Gastrocnemius medialis (tissue), 4 donors: Measurements from ENCODE around the gene ARMH2. TPM values are rescaled to one million over a fixed set of nuclear protein-coding genes. Genes with fewer than 3 reads are reported as not detected.
"Not testable (repeated sequence)": the region's sequence is repeated elsewhere in the genome, so short reads cannot be mapped to it uniquely, and the experiment has no call there.

Experiments
- ATAC-seq, 2 donors: fragments of 150-250 bp; one replicate each; pipeline ENCODE4 v1.9.1; 2016
- DNase-seq, 2 donors: peaks; one replicate each; pipeline ENCODE4 v3.0.0-alpha.2; 2019
- H3K27ac ChIP-seq, 4 donors: fragments of 200-600 bp; sonication (generic); 1 replicate in 1 of 4; 2 replicates in 3 of 4; pipeline ENCODE4 v1.5.1; 2016 to 2018; ENCODE audit warnings: mild to moderate bottlenecking in 2 of 4, moderate library complexity in 1 of 4
- H3K27me3 ChIP-seq, 3 donors: fragments of 200-600 bp; sonication (generic) in 2 of 3; 1 replicate in 1 of 3; 2 replicates in 2 of 3; pipeline versions ENCODE4 v1.5.1 to v1.6.0; 2016 to 2019; ENCODE audit warnings: mild to moderate bottlenecking in 1 of 3, moderate library complexity in 1 of 3
- H3K36me3 ChIP-seq, 2 donors: fragments of 200-600 bp; sonication (generic) in 1 of 2; one replicate each; pipeline ENCODE4 v1.5.1; 2017 to 2018
- H3K4me1 ChIP-seq, 2 donors: fragments of 200-600 bp; sonication (generic) in 1 of 2; one replicate each; pipeline ENCODE4 v1.5.1; 2016 to 2017; ENCODE audit warnings: mild to moderate bottlenecking in 2 of 2
- H3K4me3 ChIP-seq, 4 donors: fragments of 200-600 bp; sonication (generic) in 3 of 4; 1 replicate in 1 of 4; 2 replicates in 3 of 4; pipeline ENCODE4 v1.5.1; 2016 to 2019; ENCODE audit warnings: mild to moderate bottlenecking in 2 of 4
- H3K9me3 ChIP-seq, 3 donors: fragments of 200-600 bp; sonication (generic) in 2 of 3; 1 replicate in 1 of 3; 2 replicates in 2 of 3; pipeline ENCODE4 v1.5.1; 2016 to 2019
- POLR2A ChIP-seq, 2 donors: fragments of 450-650 bp; IDR thresholded peaks; one replicate each; pipeline ENCODE4 v1.6.1; 2017; ENCODE audit warnings: antibody characterized with exemption in 2 of 2, mild to moderate bottlenecking in 2 of 2, moderate library complexity in 2 of 2
- in situ Hi-C, 4 donors: fragments of 200-750 bp; cut with MboI; loops; one replicate each; pipeline versions ENCODE4 v1.15.0 to v1.8.0; 2017; ENCODE audit warnings: low sequenced_read_pairs in 4 of 4
- intact Hi-C: fragments of 100-400 bp; cut with DNase I; formaldehyde crosslinking; loops from one replicate; pipeline ENCODE4 v1.15.1; 2023; ENCODE audit warnings: low total_unique reads
- total RNA-seq, 4 donors: library from RNA; depleted of rRNA; stranded (reverse); fragments of >200 nt; gene quantifications; one replicate each; pipeline versions ENCODE4 v1.1.0 to v1.2.3, GENCODE V29; 2016
- TF ChIP-seq, protein P1 (sequence below), 5 experiments: fragments of 450-650 bp in 3 of 5; fragments of 200-600 bp in 2 of 5; sonication (generic) in 2 of 5; IDR thresholded peaks in 4 of 5; conservative IDR thresholded peaks in 1 of 5; 1 replicate in 4 of 5; 2 replicates in 1 of 5; pipeline ENCODE4 v1.5.1; 2016 to 2019; ENCODE audit warnings: antibody characterized with exemption in 5 of 5, mild to moderate bottlenecking in 3 of 5, moderate library complexity in 3 of 5

Gene ARMH2
- total RNA-seq, 4 donors from 2014 or later: not detected

DNA sequence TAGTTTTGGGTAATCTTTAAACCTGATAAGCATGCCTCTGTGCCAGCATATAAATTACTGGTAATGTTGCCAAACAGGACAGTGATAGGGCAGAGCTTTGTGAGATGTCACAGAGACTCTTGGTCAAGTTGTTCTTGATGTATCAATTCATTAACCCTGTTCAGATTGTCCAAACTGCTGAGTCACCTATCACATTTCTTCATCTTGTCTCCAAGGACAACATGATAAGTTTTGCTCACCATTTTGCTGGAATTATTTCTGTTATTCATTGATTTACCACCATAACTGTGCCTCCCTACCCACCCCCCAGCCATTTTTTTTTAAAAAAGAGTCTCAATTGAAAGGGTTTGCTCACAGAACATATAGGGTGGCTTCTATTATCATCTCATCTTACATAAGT is 43.4 kb downstream of the ARMH2 start:
- in situ Hi-C loops: no loop called here
- H3K4me3 ChIP-seq: no peak overlapping the region
- no peak for TF ChIP-seq POLR2A (IDR thresholded peaks at IDR 0.05)
- TF ChIP-seq, protein P1, sequence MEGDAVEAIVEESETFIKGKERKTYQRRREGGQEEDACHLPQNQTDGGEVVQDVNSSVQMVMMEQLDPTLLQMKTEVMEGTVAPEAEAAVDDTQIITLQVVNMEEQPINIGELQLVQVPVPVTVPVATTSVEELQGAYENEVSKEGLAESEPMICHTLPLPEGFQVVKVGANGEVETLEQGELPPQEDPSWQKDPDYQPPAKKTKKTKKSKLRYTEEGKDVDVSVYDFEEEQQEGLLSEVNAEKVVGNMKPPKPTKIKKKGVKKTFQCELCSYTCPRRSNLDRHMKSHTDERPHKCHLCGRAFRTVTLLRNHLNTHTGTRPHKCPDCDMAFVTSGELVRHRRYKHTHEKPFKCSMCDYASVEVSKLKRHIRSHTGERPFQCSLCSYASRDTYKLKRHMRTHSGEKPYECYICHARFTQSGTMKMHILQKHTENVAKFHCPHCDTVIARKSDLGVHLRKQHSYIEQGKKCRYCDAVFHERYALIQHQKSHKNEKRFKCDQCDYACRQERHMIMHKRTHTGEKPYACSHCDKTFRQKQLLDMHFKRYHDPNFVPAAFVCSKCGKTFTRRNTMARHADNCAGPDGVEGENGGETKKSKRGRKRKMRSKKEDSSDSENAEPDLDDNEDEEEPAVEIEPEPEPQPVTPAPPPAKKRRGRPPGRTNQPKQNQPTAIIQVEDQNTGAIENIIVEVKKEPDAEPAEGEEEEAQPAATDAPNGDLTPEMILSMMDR (IDR thresholded peaks at IDR 0.05 in 4 of 5, conservative IDR thresholded peaks at IDR 0.05 in 1 of 5): no peak
- H3K9me3 ChIP-seq: no peaks in the 10 kb centered on the region
- DNase-seq: no peak
- no peaks in the 10 kb centered on the region for H3K4me1 ChIP-seq
- H3K27me3 ChIP-seq: no peaks in the 10 kb centered on the region
- H3K27ac ChIP-seq: no peak overlapping the region
- no peaks in the 10 kb centered on the region for H3K36me3 ChIP-seq
- no peak for ATAC-seq
- intact Hi-C loops: no loop called here

DNA sequence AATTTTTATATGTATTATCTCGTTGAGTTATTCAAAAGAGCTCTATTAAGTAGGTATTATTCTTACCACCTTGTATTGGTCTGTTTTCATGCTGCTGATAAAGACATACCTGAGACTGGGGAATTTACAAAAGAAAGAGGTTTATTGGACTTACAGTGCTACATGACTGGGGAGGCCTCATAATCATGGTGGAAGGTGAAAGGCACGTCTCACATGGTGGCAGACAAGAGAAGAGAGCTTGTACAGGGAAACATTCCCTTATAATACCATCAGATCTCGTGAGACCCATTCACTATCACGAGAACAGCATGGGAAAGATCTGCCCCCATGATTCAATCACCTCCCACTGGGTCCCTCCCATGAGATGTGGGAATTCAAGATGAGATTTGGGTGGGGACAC is 44.3 kb downstream of the ARMH2 start:
- H3K4me1 ChIP-seq, intact Hi-C loops, H3K27ac ChIP-seq, H3K9me3 ChIP-seq, in situ Hi-C loops, H3K36me3 ChIP-seq, H3K4me3 ChIP-seq, ATAC-seq, DNase-seq, H3K27me3 ChIP-seq: not testable (repeated sequence)

DNA sequence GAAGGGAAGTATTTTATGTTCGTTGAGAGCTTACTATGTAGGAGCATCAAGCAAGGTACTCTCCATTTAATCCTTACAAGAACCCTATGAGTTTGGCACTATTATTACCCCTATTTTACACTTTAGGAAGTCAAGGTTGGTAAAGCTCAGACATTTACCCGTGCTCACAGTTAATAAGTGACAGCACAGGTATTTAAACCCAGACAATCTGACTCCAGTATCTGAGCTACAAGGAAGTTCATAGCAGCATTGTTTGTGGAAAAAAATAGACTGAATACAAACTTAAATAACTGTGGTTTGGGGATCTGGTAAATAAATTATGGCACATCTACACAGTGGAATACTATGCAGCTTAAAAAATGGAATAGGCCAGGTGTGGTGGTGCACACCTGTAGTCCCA is 45.2 kb downstream of the ARMH2 start:
- DNase-seq (no peak), ATAC-seq (no peak)
- H3K36me3 ChIP-seq: no peaks in the 10 kb centered on the region
- no peak overlapping the region for H3K4me3 ChIP-seq
- TF ChIP-seq POLR2A (IDR thresholded peaks at IDR 0.05): no peak
- TF ChIP-seq, protein P1 (IDR thresholded peaks at IDR 0.05 in 4 of 5, conservative IDR thresholded peaks at IDR 0.05 in 1 of 5): no peak
- H3K9me3 ChIP-seq: no peaks in the 10 kb centered on the region
- in situ Hi-C loops: no loop called here
- intact Hi-C loops: no loop called here
- H3K4me1 ChIP-seq: no peaks in the 10 kb centered on the region
- H3K27me3 ChIP-seq: no peaks in the 10 kb centered on the region
- H3K27ac ChIP-seq: no peak overlapping the region

DNA sequence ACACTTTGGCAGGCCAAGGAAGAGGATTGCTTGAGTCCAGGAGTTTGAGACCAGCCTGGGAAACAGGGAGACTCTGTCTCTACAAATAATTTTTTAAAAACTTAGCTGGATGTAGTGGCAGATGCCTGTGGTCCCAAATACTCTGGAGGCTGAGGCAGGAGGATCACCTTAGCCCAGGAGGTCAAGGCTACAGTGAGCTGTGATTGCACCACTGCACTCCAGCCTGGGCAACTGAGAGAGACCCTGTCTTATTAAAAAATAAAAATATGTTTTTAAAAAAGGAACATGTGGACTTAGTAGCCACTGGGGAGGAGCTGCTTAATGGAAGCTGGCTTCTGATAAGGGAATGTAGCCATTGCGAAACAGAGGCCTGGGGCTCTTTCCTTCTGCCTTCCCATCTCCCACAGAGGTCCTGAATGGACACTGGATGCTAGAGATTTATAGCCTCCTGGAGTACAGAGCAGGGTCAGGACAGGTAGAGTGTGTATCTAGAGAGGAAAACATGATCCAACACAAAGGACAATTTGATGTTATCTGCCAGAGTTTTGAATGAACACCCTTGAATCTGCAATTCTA is 45.7 kb downstream of the ARMH2 start:
- no peak for DNase-seq
- Histone ChIP-seq H3K27ac (no peak overlapping the region), H3K4me3 (no peak overlapping the region), H3K9me3 (no peaks in the 10 kb centered on the region), H3K4me1 (no peaks in the 10 kb centered on the region), H3K36me3 (no peaks in the 10 kb centered on the region), H3K27me3 (no peaks in the 10 kb centered on the region)
- in situ Hi-C loops (no loop called here), intact Hi-C loops (no loop called here)
- TF ChIP-seq, protein P1 (IDR thresholded peaks at IDR 0.05 in 4 of 5, conservative IDR thresholded peaks at IDR 0.05 in 1 of 5): no peak
- no peak for TF ChIP-seq POLR2A (IDR thresholded peaks at IDR 0.05)
- ATAC-seq: no peak

DNA sequence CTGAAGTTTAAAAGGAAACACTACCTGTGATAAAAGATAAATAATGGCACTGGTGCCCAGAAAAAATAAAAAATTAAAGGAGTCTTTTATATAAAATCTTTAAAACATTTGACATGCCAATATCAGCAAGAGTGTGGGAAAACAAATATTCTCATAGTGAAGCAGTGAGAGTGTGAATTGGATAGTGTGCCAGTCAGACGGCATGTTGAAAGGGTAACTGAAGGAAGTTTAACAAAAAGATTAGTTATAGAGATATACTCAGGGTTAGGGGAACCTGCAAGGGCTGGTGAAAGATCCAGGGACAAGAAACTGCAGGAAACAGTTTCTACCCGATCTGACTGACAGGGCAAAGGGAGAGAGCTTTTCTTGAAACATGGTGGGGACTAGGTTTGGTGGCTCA is 46.2 kb downstream of the ARMH2 start:
- H3K9me3 ChIP-seq: no peaks in the 10 kb centered on the region
- H3K27me3 ChIP-seq: no peaks in the 10 kb centered on the region
- H3K4me1 ChIP-seq: no peaks in the 10 kb centered on the region
- TF ChIP-seq, protein P1 (IDR thresholded peaks at IDR 0.05 in 4 of 5, conservative IDR thresholded peaks at IDR 0.05 in 1 of 5): no peak
- TF ChIP-seq POLR2A (IDR thresholded peaks at IDR 0.05): no peak
- no peak overlapping the region for H3K4me3 ChIP-seq
- in situ Hi-C loops (no loop called here), intact Hi-C loops (no loop called here)
- no peaks in the 10 kb centered on the region for H3K36me3 ChIP-seq
- no peak overlapping the region for H3K27ac ChIP-seq
- DNase-seq (no peak), ATAC-seq (no peak)

DNA sequence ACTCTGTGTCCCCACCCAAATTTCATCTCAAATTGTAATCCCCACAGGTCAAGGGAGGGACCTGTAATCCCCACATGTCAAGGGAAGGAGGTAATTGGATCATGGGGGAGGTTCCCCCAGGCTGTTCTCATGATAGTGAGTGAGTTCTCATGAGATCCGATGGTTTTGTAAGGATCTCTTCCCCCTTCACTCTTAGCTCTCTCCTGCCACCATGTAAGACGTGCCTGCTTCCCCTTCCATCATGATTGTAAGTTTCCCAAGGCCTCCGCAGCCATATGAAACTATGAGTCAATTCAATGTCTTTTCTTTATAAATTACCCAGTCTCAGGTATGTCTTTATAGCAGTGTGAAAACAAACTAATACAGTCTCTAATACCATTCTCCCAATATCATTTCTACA is 47.8 kb downstream of the ARMH2 start:
- ATAC-seq, H3K27me3 ChIP-seq, H3K4me3 ChIP-seq, H3K4me1 ChIP-seq, DNase-seq, H3K27ac ChIP-seq, intact Hi-C loops, H3K9me3 ChIP-seq, H3K36me3 ChIP-seq, in situ Hi-C loops: not testable (repeated sequence)
